ENCODE results near the gene MS4A7.
"Not testable (repeated sequence)": the region's sequence is repeated elsewhere in the genome, so short reads cannot be mapped to it uniquely, and the experiment has no call there.

The MS4A7 gene, protein sequence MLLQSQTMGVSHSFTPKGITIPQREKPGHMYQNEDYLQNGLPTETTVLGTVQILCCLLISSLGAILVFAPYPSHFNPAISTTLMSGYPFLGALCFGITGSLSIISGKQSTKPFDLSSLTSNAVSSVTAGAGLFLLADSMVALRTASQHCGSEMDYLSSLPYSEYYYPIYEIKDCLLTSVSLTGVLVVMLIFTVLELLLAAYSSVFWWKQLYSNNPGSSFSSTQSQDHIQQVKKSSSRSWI

DNA sequence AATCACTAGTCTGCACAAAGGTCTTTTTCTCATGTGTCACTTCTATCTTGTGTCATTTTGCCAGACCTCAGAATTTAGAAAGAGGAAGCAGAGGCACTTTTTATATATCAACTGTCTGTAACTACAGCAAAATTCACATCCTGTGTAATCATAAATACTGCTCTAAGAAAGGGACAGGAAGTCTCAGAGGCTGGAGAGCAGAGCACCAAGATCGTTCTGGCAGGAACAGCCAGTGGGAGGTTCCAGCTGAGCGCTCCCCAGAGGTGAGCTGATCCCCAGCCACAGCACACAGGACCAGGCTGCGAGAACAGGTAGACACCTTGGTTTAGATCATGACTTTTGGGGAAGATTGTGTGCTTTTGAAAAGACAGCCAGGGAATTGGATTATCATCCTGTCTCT is at the start of gene MS4A7:
MS4A7 (plus strand) TSS at position 179 of the 400 bp plus-strand sequence. CDS start 4,610 bp downstream, outside the sequence.
- DNase-seq (ENCODE audit: low read depth) = no peak

DNA sequence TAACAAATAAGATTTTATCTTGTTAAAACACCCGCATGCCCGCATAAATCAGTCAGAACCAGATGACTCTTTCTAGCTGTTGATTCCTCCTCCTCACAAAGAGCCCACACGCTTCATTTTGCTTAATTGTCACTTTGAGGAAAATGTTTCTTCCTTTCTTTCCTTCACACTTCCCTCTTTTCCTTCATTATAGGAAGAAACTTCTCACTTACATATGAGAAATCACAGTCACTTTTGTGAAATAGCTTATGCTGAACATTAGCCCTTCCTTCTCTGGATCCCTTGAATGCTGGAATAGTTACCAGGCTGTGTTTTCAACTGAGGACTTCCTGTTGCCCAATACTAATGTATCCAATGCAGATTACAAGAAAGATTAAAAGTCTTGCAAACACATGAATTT is 45.5 kb upstream of the MS4A7 start:
- no peak for DNase-seq (ENCODE audit: low read depth)

DNA sequence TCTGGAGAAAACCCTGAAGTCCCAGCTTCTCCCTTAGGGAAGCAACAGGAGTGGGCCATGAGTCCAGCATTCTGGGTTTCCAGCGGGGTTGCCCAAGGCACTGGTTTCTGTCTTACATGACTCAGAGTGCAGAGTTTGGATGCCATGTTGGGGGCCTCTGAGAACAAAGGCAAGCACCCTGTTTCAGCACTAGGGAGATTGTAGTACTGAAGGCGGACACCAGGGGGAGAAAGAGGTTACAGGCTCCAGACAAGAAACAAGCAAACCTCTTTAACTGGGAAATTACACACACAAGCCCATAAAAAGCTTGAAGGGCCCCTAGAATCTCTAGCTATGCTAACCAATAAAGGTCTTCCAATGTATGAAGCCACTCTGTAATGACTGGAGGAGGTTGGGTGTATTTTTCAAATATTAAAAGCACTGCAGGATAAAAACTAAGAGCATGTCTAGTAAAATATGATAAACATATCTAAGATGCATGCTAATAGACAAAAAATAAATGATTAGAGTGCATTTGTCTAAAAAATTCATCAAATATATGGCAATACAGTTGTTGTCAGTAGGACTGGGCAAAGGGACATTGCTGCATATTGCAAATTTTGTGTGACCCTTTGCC is 44.2 kb upstream of the MS4A7 start:
- DNase-seq (ENCODE audit: low read depth) = no peak

DNA sequence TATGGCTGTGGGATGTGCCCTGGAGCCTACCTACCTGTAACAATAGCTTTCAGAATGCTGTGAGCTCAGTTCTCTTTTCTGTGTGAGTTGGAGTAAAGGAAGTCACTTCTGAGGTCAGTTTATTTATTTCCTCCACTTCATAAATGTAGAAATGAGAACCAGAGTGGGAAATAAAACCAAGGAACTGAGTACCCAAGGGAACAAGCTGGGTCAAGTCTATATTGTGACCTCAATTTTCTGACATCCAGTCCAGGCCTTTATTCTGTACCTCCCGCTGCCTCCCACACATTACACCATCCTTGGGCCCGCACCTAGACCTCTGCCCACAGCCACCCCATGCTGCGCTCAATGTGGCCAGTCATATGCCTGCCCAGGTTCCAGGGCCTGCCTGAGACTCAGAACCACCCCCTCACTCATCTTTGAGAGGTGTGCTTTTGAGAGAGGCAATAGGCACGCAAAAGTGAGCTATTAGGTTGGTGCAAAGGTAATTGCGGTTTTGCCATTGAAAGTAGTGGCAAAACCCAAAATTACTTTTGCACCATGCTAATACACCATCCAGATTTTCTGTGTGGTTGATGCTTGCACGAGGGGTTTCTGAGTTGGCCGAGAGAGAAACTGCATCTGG is 41.5 kb upstream of the MS4A7 start:
- no peak for DNase-seq (ENCODE audit: low read depth)

DNA sequence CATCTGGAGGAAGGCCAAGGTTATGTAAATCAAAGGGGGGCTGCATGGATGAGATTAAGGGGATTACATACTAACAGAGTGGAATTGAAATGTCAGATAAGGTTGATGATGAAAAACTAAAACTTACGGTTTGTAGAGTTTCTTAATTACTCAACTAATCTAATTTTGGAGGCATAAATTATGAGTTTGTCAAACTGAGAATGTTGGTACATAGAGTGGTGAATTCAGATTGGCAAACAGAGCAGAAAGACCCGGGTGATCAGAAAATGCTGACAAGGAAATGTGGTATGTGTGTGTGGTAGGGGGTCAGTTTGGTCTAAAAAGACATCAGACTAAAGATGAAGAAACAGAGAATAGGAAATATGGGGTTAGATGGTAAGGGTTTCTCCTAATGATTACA is 40.3 kb upstream of the MS4A7 start:
- no peak for DNase-seq (ENCODE audit: low read depth)

DNA sequence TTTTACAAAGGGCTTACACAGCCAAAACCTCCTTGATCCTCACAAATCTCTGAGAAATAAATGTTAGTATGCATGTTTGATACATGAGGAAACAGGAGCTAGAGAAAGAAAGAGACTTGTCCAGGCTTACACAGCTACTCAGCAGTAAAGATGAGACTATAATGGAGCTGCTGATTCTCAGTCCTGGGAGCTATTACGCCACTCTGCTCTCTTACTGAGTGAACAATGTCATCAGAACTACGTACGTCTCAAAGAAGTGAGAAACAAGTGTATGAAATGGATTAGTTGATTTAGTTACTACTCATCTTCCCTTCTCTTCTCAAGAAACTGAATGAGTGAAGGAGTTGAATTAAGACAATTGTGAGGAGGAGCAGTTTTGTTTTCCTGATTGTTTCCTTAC is 39.0 kb upstream of the MS4A7 start:
- no peak for DNase-seq (ENCODE audit: low read depth)

DNA sequence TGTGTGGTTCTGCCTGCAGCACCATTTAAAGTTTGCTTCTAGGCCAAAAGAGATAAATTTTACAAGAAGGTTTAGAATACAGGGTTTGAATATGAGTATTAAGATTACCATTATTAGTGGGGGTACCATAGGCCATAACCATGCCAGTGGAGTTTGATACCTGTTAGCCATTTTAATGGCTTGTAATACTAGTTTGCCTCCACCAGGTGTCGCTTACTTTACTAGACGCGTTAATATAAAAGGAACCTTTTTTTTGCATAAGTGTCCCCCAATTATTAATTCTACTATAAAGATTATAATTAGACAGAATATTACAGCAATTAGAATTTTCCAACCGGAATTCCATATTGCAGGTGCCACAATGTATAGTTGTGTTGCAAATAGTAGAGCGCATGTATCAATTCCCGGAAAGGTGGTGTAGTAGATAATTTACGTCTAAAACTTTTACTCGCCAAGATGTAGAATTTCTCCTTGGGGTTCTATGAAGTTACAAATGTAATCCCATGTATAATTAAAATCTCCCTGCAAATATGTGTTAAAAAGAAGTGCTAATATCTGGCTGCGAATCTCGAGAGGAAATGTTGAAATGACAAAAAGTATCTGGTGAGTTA is 35.1 kb upstream of the MS4A7 start:
- no peak for DNase-seq (ENCODE audit: low read depth)

DNA sequence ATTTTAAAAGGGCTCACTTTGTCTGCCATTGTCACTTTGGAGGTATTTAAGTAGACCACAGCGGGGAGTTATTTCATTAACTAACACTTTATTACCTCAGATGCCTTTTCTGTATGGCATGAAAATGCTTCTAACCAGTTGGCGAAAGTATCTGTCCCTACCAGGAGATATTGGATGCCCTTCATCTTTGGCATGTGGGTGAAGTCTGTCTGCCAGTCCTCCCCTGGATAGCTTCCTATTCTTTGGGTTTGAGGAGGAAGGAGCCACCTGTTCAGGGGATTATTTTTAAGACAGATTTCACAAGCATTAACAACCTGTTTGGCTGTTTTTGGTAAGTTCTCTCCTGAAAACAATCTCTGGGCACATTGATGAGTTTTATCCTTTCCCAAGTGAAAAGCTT is 34.2 kb upstream of the MS4A7 start:
- no peak for DNase-seq (ENCODE audit: low read depth)

DNA sequence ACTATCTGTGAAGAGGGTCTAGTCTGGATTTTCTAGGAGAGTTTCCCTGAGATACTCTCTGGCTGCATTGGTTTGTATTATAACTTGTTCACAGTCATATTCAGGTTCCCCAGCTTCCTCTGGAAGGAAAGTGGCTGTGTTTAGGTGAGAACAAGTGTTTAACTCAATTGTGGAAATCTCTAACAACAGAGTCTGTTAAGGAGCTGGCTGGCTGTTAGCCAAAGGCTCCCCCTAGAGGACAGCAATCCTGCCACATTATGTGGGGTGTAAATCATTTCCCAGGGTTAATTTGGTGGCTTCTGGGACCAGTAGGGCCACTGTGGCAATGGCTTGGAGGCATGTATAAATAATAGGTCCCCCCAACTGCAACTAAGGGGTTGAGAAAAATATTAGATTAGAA is 32.8 kb upstream of the MS4A7 start:
- no peak for DNase-seq (ENCODE audit: low read depth)

DNA sequence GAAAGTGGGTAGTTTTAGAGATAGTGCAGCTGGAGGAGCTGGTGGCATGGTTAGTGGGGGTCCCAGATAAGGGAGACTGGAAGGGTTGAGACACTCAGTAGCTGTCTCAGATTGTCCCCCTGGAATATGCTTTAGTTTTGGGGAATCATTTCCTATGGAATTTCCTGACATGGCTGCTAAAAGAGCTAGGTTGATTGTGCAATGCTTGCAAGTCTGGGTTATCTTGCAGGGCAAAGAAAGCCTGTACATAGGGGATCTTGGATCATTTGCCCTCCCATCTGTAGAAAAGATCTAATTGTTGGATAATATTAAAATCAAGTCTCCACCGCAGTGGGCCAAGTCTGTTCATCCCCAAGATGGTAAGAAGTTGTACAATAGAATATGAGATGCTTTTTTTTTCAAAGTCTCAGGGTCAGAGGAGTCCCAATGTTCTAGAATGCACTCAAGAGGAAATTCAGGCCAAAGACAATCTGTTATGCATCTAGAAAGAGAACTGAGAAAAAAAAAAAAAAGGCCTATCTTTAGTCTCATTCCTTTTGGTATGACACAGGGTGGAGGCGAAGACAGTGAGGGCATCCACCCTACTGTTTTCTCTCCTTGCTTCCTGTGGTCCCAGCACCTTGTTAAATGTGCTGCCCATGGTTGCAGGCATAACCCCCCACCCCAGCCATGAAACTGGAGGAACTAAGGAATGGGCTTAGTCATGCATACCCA is 31.1 kb upstream of the MS4A7 start:
- DNase-seq (ENCODE audit: low read depth) = no peak

DNA sequence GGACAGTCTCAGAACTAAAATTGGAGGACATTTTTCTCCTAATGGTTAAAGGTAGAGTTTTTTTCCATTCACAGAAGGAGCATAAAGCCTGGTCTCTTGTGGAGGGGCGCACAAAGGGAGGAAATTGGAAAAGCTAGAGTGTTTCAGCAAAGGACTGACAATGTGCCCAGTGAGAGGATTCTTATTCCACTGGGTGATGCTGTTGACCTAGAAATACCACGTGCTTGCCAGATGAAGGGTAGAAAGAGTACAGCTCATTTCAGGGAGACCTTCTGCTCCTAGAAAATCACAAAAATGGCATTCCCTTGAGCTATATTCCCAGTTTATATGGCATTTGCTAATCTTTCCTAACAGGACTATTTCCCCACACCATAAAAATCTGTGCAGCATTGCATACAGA is 30.2 kb upstream of the MS4A7 start:
- DNase-seq (ENCODE audit: low read depth) = no peak

DNA sequence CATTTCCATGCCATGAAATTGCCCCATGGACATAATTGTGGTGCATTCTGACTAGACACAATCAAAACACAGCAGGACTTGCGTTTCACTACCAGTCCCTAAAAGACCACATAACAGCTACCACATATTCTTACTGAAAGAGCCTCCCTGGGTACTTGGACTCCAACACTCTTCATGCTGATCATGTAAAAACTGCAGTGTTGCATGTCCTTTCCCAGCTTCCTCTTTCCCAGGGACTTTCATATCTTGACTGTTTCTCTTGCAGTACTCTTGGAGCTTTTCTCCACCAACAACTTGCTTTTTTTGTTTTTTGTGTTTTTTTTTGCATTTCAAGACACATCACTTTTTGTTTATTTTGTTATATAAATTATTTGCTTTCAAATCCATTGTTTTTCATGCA is 28.3 kb upstream of the MS4A7 start:
- no peak for DNase-seq (ENCODE audit: low read depth)

DNA sequence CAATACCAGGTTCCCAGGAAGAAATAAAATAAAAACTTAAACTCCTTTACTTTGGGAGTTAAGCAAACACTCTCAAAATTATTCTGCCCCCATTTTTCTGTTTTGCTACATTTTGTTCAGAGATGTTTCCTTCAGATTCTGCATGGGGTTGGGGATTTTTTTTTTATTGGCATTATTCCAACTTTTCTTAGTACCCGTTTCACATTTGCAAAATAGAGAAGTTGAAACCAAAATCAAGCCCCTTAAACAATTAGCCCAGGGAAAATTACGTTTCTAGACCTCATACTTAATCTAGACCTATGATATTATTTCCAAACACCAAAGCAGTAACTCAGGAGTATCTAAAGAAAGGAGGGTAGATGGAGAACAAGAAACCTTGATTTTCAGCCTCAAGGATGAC is 20.6 kb upstream of the MS4A7 start:
- DNase-seq (ENCODE audit: low read depth) = no peak

DNA sequence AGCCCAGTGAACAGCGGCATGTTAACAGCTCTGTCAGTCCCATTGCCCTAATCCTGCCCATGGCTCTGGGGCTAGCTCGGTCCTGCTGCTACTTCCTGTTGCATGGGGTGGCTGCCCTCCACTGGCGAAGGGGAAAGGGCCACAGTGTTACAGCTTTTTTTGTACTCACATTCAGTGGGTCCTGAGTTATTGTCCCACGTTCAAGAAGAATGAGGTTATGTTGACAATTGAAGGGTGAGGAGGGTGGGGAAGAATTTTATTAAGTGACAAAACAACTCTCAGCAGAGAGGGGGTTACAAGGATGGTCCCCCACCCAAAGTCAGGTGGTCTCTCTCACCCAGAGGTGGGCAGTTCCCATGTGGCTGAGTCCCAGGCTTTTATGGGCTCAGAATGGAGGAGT is 17.7 kb upstream of the MS4A7 start:
- DNase-seq (ENCODE audit: low read depth) = no peak

DNA sequence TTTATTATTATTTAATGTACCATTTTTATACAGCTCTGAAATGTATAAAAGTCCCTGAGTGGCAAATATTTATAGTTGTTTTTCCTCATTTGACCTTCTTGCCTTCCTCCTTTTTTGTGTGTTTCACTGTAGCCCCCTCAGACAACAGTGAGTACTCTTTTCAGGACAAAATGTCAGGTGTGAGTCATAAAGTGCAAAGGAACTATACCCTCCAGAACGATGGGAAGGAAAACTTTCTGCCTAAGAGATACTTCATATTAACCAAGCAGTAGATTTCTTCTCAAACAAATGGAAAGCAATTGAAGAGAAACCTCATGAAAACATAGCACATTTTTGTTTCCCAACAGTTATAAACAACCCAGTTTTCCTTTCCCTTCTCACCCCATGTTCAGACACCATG is 16.1 kb upstream of the MS4A7 start:
- DNase-seq (ENCODE audit: low read depth) = no peak

DNA sequence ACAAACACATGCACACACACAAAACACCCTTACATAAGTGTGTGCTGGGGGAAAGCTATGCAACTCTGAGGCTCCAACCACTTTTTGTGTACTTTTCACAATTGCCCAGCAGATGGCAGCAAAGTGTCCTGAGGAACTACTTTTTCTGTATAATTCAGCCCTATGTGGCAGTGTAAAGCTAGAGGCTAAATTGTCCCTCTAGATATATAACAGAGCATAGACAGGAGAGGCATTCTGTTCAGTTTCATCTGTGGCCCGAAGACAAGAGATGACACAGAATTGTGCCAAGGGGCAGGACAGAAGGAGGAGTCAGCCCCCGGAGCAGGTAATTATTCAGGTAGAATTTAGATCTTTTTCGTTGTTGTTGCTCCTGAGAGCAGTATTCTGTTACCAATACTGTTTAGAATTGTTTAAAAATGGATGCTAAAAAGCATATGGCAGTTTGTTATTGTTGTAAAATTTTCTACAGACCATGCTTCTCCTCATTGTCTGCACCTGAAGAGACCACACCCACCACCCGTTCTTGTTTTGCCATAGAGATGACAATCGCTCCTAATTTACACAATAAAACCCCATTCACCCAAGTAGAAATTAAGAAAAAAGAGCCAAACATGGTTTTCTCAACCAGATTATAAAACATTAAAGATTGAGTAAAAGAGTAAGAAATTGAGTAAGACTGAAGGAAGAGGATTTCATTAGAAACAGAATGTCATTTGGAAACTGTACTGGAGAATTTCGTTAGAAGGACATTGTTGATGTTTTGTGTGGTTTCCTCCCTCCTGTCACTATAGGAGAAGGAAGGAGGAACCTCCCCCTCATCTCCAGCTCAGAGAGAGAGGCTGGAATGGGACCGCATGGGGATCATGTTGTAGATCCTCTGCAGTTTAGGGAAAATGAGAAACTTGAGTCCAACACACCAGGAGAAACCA is 14.5 kb upstream of the MS4A7 start:
- no peak for DNase-seq (ENCODE audit: low read depth)

DNA sequence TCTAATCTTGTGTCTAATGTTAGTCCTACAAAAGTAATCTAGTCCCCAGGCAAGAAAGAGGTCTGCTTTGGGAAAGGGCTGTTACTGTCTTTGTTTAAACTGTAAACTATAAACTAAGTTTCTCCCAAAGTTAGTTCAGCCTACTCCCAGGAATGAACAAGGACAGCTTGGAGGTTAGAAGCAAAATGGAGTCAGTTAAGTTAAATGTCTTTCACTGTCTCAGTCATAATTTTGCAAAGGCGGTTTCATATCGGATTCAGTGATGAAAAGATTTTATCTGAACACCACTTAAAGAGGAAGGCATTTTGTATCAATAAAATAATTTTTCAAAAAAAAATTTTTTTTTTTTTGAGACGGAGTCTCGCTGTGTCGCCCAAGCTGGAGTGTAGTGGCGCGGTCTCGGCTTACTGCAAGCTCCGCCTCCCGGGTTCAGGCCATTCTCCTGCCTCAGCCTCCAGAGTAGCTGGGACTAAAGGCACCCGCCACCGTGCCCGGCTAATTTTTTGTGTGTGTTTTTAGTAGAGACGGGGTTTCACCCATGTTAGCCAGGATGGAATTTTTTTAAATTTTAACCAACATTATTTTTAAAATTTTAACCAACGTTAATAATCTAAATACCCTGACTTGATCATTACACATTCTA is 11.9 kb upstream of the MS4A7 start:
- DNase-seq (ENCODE audit: low read depth) = not testable (repeated sequence)

DNA sequence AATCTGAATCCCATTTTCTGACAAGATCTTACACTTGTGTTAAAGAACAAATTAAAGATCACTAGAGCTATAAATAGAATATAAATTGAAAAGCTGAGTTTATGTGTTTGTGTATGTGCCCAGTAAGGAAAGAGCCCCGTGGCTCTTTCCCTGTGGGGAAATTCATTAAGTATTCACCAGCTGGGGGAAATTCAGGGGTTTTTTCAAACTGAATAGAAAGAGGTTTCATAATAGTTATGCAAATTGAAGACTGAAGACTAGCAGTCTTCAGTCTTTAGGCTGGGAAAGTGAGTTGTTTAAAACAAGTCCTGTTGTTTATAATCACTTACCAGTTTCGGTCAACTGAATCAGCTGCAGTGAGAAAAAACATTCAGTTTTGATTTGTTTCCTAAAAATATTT is 11.3 kb upstream of the MS4A7 start:
- DNase-seq (ENCODE audit: low read depth) = no peak

DNA sequence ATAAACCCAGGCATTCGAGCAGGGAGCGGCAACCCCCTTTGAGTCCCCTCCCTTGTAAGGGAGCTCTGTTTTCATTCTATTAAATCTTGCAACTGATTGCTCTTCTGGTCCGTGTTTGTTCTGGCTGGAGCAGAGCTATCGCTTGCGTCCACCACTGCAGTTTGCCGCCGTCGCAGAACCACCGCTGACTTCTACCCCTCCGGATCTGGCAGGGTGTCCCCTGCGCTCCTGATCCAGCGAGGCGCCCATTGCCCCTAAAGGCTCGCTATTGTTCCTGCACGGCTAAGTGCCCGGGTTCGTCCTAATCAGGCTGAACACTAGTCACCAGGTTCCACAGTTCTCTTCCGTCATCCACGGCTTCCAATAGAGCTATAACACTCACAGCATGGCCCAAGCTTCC is 10.4 kb upstream of the MS4A7 start:
- DNase-seq (ENCODE audit: low read depth) = no peak

DNA sequence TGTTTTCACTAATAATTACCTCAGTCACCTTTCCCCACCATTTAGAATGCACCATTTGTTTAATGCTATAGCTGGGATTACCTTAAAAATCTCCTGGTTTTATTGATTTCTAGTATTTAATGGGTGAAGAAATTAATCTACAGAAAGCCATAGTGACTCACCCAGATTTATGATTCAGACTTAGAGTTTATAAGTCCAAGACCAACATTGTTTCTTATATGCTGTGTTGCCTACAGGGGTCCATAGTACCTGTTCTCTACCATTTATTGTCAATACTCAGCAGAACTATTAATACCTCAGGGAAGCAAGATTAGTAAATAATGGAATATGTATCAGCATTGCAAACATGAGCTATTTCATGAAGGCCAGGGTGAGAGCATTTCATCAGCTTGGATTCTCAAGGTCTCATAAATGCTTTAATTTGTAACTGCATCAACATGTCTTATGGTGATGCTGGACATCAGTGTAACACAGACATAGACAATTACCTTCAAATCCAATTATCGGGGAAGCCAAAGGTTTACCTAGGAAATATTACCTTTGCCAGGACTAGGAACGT is 8.0 kb upstream of the MS4A7 start:
- DNase-seq (ENCODE audit: low read depth) = no peak

DNA sequence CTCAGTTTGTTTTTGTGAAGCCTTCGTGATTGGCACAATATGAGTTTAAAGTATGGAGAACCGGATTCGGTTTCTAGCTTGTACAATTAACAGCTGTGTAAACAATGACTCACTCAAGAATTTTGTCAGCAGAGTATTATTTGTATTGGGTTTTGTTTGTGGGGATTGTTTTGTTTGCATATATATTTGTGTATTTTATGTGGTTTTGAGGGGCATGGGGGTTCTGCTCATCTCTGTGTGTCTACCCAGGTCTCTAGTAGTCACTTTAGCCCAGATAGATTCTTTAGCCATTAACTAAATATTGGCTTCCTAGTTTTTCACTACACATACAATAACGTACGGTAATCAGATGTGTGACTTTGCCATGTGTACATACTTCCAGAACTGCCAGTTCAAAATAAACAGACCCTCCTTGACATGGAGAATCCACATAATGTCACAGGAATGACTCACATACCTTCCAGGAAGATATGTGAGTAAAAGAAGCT is 7.5 kb upstream of the MS4A7 start:
- no peak for DNase-seq (ENCODE audit: low read depth)

All from HS-5 (cell line).